Skeletal muscle satellite cell (primary cell): ENCODE results near the gene GAS6.
A peak's percentile ranks its signal among the peaks of the same experiment; 100 is the strongest.

Experiments
- H3K27me3 ChIP-seq: 2 replicates; pipeline ENCODE4 v1.7.0; 2013; ENCODE audit warnings: low read length; ENCODE audit not compliant: control insufficient read depth, insufficient read depth
- H3K36me3 ChIP-seq: 2 replicates; pipeline ENCODE4 v1.7.0; 2013; ENCODE audit warnings: mild to moderate bottlenecking, control low read depth, low read length; ENCODE audit not compliant: insufficient read depth
- H3K4me1 ChIP-seq: 2 replicates; pipeline ENCODE4 v1.7.0; 2013; ENCODE audit warnings: low read length; ENCODE audit not compliant: control insufficient read depth, insufficient read depth
- H3K4me2 ChIP-seq: 2 replicates; pipeline ENCODE4 v1.7.0; 2013; ENCODE audit warnings: mild to moderate bottlenecking, low read length
- H3K4me3 ChIP-seq: 2 replicates; pipeline ENCODE4 v1.7.0; 2013; ENCODE audit warnings: low read length
- H3K9ac ChIP-seq: 2 replicates; pipeline ENCODE4 v1.7.0; 2013; ENCODE audit warnings: mild to moderate bottlenecking, low read depth, low read length, moderate library complexity
- H3K9me3 ChIP-seq: replicated peaks from 2 replicates; pipeline ENCODE4 v1.7.0; 2013; ENCODE audit warnings: mild to moderate bottlenecking, control low read depth, low read length

Gene GAS6

DNA sequence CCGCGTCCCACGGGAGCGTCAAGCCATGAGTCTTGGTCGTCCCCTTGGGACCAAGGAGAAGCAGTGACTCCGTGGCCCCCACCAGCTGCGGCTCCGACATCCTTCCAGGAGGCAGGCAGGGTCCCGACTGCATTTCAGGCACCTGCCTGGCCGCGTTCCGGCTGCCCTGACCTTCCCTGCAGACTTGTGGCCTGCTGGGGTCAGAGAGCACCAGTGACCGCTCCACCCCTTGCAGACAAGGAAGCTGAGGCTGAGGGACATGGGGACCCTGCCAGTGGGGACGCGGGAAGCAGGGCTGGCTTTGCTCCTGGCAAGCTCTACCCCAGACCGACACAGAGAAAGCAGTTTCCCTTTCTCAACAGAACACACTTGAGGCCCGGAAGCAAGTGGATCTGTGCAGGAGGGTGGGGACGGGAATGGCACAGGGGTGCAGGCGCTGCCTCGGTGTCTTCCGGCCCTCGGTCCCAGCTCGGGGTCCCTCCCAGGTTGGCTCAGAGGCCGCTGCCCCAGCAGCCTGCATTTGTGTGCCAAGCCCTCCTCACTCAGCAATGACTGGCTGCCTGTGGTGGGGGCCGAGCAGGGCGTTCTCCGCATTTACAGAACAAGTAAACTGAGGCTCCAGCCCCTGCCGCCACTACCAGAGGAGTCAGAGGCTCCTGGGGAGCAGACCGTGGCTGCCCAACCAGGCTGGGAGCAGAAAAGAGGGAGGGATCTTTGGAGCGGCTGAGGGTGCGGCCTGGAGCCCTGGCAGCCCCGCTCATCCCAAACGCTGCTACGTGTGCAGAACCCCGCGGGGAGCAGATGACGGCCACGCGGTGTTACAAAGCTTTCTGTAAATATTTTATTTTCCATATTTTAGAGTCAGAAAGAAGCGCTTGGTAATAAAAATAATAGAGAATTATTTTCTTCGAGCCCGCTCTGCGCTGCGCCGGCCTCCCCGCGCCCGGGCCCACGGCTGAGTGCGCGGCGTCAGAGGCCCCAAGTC, 43.9 kb downstream of the GAS6 start:
- peak overlapping the region; percentile 71 for H3K4me2 ChIP-seq
- H3K27me3 ChIP-seq: no peaks in the 10 kb centered on the region
- peaks cover 53% of the 10 kb centered on the region for H3K36me3 ChIP-seq
- H3K4me3 ChIP-seq: peak overlapping the region; percentile 26
- peaks cover 46% of the 10 kb centered on the region for H3K4me1 ChIP-seq
- no peaks in the 10 kb centered on the region for H3K9me3 ChIP-seq
- H3K9ac ChIP-seq: peak overlapping the region; percentile 42

DNA sequence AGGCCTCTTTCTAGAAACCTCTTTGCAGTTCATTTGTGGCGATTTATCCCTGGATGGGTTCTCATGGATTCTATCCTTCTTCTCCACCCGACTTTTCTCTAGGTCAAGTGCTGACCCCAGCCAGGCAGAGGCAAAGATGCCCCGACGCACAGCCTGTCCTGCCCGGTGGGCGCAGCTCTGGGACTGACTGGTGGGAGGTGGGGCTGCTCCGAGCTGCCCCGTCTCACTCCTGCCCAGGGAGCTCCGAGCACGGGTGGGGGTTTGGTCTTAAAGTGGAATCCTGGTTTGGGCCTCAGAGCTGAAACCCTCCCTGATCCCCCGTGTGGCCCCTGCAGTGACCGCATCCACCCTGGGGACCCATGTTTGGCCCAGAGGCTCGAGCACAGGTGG, 44.5 kb downstream of the GAS6 start:
- H3K4me1 ChIP-seq: peaks cover 49% of the 10 kb centered on the region

DNA sequence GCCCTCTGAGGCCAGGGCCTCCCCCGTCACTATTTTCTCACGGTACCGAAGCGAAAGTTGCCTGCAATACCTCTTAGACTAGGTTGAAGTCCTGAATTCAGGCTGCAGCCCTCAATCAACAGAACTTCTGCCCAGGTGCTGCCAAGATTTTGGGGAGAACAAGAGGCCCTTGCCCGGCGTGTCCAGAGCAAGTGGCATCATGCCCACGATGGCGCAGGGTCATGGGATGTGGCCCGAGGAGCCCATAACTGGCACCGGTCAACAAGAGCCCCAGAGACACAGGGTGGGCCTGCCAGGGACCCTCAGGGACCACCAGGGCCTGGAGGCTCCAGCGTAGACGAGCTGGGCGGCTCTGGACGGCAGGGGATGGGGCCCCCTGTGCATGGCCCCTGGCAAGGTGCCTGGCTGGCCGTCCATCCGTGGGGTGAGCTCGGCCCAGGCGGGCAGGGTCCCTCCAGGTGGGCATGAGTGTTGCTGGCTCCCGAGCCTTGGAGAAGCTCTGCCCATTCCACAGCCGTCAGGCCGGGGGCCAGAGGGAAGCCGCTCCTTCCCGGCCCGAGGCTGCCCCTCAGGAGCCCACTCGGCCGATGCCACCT, 45.1 kb downstream of the GAS6 start:
- Histone ChIP-seq H3K9ac (no peak overlapping the region), H3K4me3 (no peak overlapping the region), H3K9me3 (no peaks in the 10 kb centered on the region), H3K27me3 (no peaks in the 10 kb centered on the region), H3K36me3 (peaks cover 44% of the 10 kb centered on the region), H3K4me1 (peaks cover 55% of the 10 kb centered on the region), H3K4me2 (no peak overlapping the region)

More for the DNA sequence above, 44.5 kb downstream of the GAS6 start:
- H3K36me3 ChIP-seq: peaks cover 49% of the 10 kb centered on the region
- no peak overlapping the region for H3K9ac ChIP-seq
- no peaks in the 10 kb centered on the region for H3K9me3 ChIP-seq
- no peaks in the 10 kb centered on the region for H3K27me3 ChIP-seq
- no peak overlapping the region for H3K4me2 ChIP-seq
- no peak overlapping the region for H3K4me3 ChIP-seq

DNA sequence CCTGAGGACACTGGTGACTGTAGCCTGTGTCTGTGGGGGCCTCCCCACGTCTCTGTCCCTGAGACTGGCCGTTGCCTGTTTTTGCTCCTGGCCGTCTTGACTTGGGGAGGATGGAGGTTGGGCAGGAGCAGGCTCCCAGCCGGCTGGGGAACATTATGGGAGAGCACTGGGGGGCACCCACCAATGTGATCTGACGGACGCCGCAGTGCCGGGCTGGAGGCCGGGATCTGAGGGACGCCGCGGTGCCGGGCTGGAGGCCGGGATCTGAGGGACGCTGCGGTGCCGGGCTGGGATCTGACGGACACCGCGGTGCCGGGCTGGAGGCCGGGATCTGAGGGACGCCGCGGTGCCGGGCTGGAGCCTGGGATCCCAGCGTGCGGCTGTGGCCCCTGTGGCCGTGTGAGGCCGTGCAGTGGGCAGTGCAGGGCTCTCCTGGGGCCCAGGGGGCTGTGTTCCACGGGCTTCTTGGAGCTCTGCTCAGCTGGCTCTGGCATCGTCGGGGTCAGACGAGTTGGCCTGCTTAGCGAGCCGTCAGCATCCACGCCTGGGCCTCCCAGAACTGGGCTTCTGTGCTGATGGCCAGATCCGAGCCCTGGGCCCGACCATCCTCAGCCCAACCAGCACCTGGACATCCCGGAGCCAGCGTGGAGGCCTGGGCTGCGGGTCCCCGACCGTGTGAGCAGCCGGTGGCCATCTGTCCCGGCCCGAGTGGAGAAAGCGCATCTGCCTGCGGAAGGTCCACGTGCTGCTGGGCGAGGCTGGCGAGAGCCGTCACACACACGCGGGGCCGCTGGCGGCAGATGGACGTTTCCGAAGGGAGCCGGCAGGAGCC, 45.8 kb downstream of the GAS6 start:
- no peak overlapping the region for H3K4me3 ChIP-seq
- H3K4me2 ChIP-seq: no peak overlapping the region
- peaks cover 58% of the 10 kb centered on the region for H3K4me1 ChIP-seq
- no peaks in the 10 kb centered on the region for H3K9me3 ChIP-seq
- no peaks in the 10 kb centered on the region for H3K27me3 ChIP-seq
- H3K9ac ChIP-seq: no peak overlapping the region
- peaks cover 36% of the 10 kb centered on the region for H3K36me3 ChIP-seq

DNA sequence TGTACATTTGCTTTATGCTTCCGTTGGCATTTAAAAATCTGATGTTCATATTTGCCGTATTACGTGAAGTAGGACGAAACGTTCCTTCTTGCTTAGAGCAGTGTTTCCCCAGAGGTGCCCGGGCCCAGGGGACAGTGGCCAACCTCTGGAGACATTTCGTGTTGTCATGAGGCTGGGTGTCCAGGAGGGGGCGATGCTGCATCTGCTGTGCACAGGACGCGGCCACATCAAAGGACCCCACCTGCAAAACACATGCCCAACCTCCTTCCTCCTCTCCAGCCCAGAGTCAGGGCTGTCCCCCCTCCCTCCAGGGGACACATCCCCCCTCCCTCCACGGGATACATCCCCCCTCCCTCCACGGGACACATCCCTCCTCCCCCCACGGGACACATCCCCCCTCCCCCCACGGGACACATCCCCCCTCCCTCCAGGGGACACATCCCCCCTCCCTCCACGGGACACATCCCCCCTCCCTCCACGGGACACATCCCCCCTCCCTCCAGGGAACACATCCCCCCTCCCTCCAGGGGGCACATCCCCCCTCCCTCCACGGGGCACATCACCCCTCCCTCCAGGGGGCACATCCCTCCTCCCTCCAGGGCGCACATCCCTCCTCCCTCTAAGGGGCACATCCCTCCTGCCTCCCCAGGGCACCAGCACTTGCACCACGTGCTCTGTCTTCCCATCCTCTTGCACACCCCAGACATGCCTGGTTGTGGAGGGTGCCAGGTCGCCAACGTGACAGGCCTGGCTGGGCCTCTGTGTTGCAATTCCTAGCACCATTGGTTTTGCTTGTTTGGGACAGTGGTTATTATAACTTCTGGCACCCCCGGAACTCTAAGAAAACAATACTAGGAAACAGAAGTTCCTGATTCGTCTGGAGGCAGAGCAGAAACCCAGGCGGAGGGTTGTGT, 46.7 kb downstream of the GAS6 start:
- no peak overlapping the region for H3K4me3 ChIP-seq
- no peak overlapping the region for H3K9ac ChIP-seq
- H3K36me3 ChIP-seq: peaks cover 28% of the 10 kb centered on the region

DNA sequence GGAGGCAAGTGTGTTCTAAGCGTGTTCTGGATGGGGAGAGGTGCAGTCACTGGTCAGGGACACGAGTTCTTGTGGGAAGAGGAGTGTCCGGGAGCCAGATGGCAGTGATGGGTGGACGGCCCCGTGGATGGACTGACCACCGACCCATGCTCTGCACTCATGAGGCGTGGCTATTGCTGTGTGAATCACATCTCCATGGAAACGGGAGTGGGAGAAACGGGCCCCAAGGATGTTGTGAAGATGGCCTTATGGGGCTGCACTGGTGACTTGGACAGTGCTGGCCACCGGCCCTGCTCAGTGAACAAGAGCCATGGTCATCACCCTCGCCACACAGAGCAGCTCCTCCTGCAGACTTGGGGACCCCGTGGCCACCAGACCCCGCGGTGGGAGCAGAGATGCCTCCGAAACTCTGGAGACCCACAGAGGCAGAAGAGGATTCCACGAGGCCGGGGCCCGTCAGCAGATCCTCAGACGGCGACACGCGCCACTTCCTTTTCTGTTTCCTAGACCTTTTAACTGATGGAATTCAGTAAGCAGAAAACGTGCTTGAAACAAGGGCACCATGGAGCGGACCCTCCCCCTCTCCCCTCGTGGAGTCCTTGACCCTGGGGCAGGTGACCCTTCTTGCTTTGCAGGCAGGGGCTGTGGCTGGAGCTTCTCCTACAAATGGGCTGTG, 47.5 kb downstream of the GAS6 start:
- H3K4me2 ChIP-seq: no peak overlapping the region
- peaks cover 21% of the 10 kb centered on the region for H3K36me3 ChIP-seq
- peaks cover 45% of the 10 kb centered on the region for H3K4me1 ChIP-seq
- no peak overlapping the region for H3K9ac ChIP-seq
- H3K27me3 ChIP-seq: no peaks in the 10 kb centered on the region
- H3K4me3 ChIP-seq: no peak overlapping the region
- no peaks in the 10 kb centered on the region for H3K9me3 ChIP-seq

More for the DNA sequence above, 46.7 kb downstream of the GAS6 start:
- H3K27me3 ChIP-seq: no peaks in the 10 kb centered on the region
- peaks cover 54% of the 10 kb centered on the region for H3K4me1 ChIP-seq
- no peak overlapping the region for H3K4me2 ChIP-seq
- no peaks in the 10 kb centered on the region for H3K9me3 ChIP-seq

DNA sequence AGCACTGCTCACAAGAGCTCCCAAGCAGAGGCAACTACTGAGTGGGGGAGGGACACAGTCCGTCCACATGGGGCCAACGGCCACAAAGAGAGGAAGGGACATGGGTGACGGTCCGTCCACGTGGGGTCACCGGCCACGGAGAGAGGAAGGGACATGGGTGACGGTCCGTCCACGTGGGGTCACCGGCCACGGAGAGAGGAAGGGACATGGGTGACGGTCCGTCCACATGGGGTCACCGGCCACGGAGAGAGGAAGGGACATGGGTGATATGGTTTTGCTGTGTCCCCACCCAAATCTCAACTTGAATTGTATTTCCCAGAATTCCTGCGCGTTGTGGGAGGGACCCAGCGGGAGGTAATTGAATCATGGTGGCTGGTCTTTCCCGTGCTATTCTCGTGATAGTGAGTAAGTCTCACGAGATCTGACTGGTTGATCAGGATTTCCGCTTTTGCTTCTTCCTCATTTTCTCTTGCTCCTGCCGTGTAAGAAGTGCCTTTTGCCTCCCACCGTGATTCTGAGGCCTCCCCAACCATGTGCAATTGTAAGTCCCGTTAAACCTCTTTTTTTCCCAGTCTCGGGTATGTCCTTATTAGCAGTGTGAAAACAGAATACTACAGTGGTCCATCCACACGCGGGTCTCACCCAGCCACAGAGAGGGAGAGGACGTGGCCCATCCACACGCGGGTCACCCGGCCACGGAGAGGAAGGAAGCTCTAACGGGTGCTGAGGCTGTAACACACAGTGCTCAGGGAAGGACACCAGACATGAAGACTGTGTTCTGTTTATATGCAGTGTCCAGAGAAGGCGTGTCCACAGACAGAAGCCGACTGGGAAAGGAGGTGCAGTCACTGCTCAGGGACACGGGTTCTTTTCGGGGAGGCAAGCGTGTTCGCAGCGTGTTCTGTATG, 48.5 kb downstream of the GAS6 start:
- no peaks in the 10 kb centered on the region for H3K27me3 ChIP-seq
- H3K36me3 ChIP-seq: peaks cover 19% of the 10 kb centered on the region
- no peak overlapping the region for H3K4me2 ChIP-seq
- H3K9me3 ChIP-seq: no peaks in the 10 kb centered on the region
- no peak overlapping the region for H3K9ac ChIP-seq
- H3K4me3 ChIP-seq: no peak overlapping the region
- H3K4me1 ChIP-seq: peaks cover 37% of the 10 kb centered on the region

DNA sequence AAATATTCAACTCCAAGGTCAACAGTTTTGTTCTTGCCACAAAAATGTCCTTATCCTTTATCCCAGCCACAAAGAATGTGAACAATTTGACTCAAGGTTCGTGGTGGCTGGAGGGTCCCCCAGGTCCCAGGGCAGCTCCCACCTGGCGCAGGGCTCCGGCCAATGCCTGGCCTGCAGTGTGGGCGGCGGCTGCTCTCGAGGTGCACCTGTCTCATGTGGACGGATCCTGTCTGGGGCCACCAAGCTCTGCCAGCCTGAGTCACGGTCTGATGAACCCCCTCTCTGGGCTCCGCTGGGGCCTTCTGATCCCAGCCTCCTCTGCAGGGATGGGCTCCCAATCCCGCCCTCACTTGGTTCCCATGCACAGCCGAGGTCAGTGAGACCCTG, 49.4 kb downstream of the GAS6 start:
- Histone ChIP-seq H3K4me2 (peak overlapping the region; percentile 48), H3K27me3 (no peaks in the 10 kb centered on the region), H3K9me3 (no peaks in the 10 kb centered on the region), H3K9ac (no peak overlapping the region), H3K4me1 (peaks cover 27% of the 10 kb centered on the region), H3K36me3 (peaks cover 10% of the 10 kb centered on the region), H3K4me3 (no peak overlapping the region)

DNA sequence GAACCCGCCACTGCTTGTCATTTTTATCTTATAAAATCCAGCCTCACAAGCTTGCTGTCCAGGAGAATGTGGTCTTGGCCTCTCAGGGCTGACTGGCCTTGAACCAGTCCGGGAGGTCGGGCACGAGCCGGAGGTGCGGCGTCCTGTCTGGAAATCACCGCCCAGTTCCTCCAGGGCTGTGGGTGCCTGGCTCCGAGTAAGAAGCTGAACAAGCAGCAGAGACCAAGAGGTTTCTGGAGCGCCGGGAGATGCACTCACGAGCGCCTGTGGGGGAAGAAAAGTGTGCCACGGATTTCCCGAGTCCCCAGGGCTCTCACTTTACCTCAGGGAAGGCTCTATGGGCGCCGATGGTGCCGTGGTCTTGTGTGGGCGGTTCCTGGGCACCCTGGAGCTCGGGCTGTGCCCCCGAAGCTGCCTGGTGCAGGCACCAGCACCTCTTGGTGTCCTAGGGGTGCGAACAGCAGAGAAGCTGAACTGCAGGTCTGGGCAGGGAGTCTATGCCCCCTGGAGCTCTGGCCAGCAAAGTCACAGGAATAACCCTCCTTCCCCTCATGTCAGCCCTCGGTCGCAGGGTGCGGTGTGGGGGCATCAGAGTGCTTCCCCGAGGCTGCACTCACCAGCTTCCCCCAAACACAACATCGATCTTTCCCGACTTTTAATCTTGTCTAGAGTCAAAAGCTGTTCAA, 50.0 kb downstream of the GAS6 start:
- H3K9ac ChIP-seq: no peak overlapping the region

More for the DNA sequence above, 50.0 kb downstream of the GAS6 start:
- H3K4me1 ChIP-seq: peaks cover 27% of the 10 kb centered on the region
- H3K9me3 ChIP-seq: no peaks in the 10 kb centered on the region
- peak overlapping the region; percentile 48 for H3K4me2 ChIP-seq
- no peaks in the 10 kb centered on the region for H3K27me3 ChIP-seq
- H3K4me3 ChIP-seq: no peak overlapping the region
- peaks cover 5% of the 10 kb centered on the region for H3K36me3 ChIP-seq
